Endothelial cell of umbilical vein (primary cell): ENCODE measurements around the gene NFKBIA. TPM values are rescaled to one million over a fixed set of nuclear protein-coding genes. Genes with fewer than 3 reads are reported as not detected.
"Not testable (repeated sequence)": the region's sequence is repeated elsewhere in the genome, so short reads cannot be mapped to it uniquely, and the experiment has no call there.

Source experiments
- BruUV-seq: library from RNA; stranded (reverse); fragments of 400-500 nt; replicated peaks from 2 replicates; lab custom pipeline; 2021; lab: Mats Ljungman, UMichigan
- CTCF ChIA-PET: fragments of 300-600, 350-600 bp; sonication (Branson Sonifier 250); formaldehyde crosslinking; loops from one replicate; lab custom pipeline; 2021; ENCODE audit warnings: antibody characterized with exemption, inconsistent platforms; lab: Charles Lee
- POLR2A ChIA-PET: fragments of 300-600, 350-600 bp; sonication (Branson Sonifier 250); formaldehyde crosslinking; loops from one replicate; lab custom pipeline; 2021; ENCODE audit warnings: antibody characterized with exemption, inconsistent platforms; lab: Charles Lee
- DNase-seq: peaks from one replicate; pipeline ENCODE4 v3.0.0-alpha.2; 2011; ENCODE audit warnings: low read depth, low spot score
- FAIRE-seq: peaks from 2 replicates; lab custom pipeline; 2011; peaks lifted over from hg19 to GRCh38; lab: Jason Lieb, UNC
- H2AFZ ChIP-seq: 2 replicates; pipeline ENCODE4 v1.6.0; 2012; ENCODE audit warnings: low read depth, low read length, control low read depth, inconsistent platforms
- H3K27ac ChIP-seq: 2 replicates; pipeline ENCODE4 v1.5.1; 2011; ENCODE audit warnings: low read depth, mild to moderate bottlenecking, control low read depth, low read length, moderate library complexity; ENCODE audit not compliant: insufficient read depth
- H3K27me3 ChIP-seq, 2 experiments: 2 replicates each; pipeline versions ENCODE4 v1.6.0 to v1.6.1; 2011; ENCODE audit warnings: low read length in 2 of 2, mixed read lengths in 1 of 2; ENCODE audit not compliant: control insufficient read depth in 2 of 2, insufficient read depth in 2 of 2
- H3K36me3 ChIP-seq, 2 experiments: 2 replicates in 1 of 2; 3 replicates in 1 of 2; pipeline ENCODE4 v1.5.1; 2011; ENCODE audit warnings: low read length in 2 of 2, mild to moderate bottlenecking in 1 of 2, moderate library complexity in 1 of 2; ENCODE audit not compliant: control insufficient read depth in 2 of 2, insufficient read depth in 2 of 2; ENCODE audit errors: extremely low read depth in 1 of 2
- H3K4me1 ChIP-seq: 3 replicates; pipeline ENCODE4 v1.5.1; 2011; ENCODE audit warnings: mild to moderate bottlenecking, low read length; ENCODE audit not compliant: control insufficient read depth, insufficient read depth; ENCODE audit errors: extremely low read depth
- H3K4me2 ChIP-seq: 2 replicates; pipeline ENCODE4 v1.6.1; 2011; ENCODE audit warnings: low read length, control low read depth, mixed read lengths; ENCODE audit not compliant: insufficient read depth
- H3K4me3 ChIP-seq, 3 experiments: fragments of 200-600 bp in 1 of 3; sonication (generic), shearing (Covaris generic) in 1 of 3; replicated peaks in 1 of 3; 2 replicates each; pipeline ENCODE4 v1.5.1; 2011 to 2016; ENCODE audit warnings: control low read depth in 3 of 3, low read length in 3 of 3, mild to moderate bottlenecking in 2 of 3, inconsistent platforms in 1 of 3, low read depth in 1 of 3, moderate library complexity in 1 of 3; ENCODE audit not compliant: insufficient read depth in 1 of 3
- H3K79me2 ChIP-seq: 2 replicates; pipeline ENCODE4 v1.6.0; 2012; ENCODE audit warnings: low read length, inconsistent platforms; ENCODE audit not compliant: control insufficient read depth, insufficient read depth
- H3K9ac ChIP-seq: replicated peaks from 2 replicates; pipeline ENCODE3; 2011; ENCODE audit warnings: low read length, control low read depth; ENCODE audit not compliant: insufficient read depth; ENCODE audit errors: extremely low read depth
- H3K9me1 ChIP-seq: replicated peaks from 3 replicates; pipeline ENCODE4 v1.6.0; 2011; ENCODE audit warnings: mild to moderate bottlenecking, low read length; ENCODE audit not compliant: control insufficient read depth, insufficient read depth; ENCODE audit errors: extremely low read depth
- H3K9me3 ChIP-seq: replicated peaks from 2 replicates; pipeline ENCODE4 v1.5.1; 2012; ENCODE audit warnings: low read length, inconsistent platforms; ENCODE audit not compliant: control insufficient read depth, insufficient read depth
- H4K20me1 ChIP-seq: replicated peaks from 2 replicates; pipeline ENCODE3; 2011; ENCODE audit warnings: mild to moderate bottlenecking, low read length; ENCODE audit not compliant: control insufficient read depth, insufficient read depth; ENCODE audit errors: extremely low read depth
- CTCF ChIP-seq, 2 donors: IDR thresholded peaks; 1 replicate in 1 of 2; 2 replicates in 1 of 2; pipeline ENCODE4 v1.5.1; 2011; ENCODE audit warnings: low read length in 2 of 2, mild to moderate bottlenecking in 2 of 2, moderate library complexity in 2 of 2, control low read depth in 1 of 2, inconsistent platforms in 1 of 2, low read depth in 1 of 2; ENCODE audit not compliant: insufficient read depth in 1 of 2; ENCODE audit errors: extremely low read depth in 1 of 2
- EZH2 ChIP-seq: IDR thresholded peaks from 2 replicates; pipeline ENCODE4 v1.6.1; 2012; ENCODE audit warnings: borderline replicate concordance, low read depth, mild to moderate bottlenecking, moderate library complexity, low read length, inconsistent platforms; ENCODE audit not compliant: severe bottlenecking
- FOS ChIP-seq: IDR thresholded peaks from 2 replicates; pipeline ENCODE4 v1.6.1; 2011; ENCODE audit warnings: mild to moderate bottlenecking, low read length, moderate library complexity, borderline replicate concordance; ENCODE audit not compliant: insufficient read depth
- GATA2 ChIP-seq: IDR thresholded peaks from 2 replicates; pipeline ENCODE4 v1.7.0; 2011; ENCODE audit warnings: low read depth, mild to moderate bottlenecking, moderate library complexity, mixed read lengths, low read length; ENCODE audit not compliant: insufficient read length, insufficient read depth
- JUN ChIP-seq: IDR thresholded peaks from 2 replicates; pipeline ENCODE4 v1.6.1; 2011; ENCODE audit warnings: borderline replicate concordance, low read depth; ENCODE audit not compliant: insufficient read length, insufficient read depth
- MAX ChIP-seq: IDR thresholded peaks from 2 replicates; pipeline ENCODE4 v1.6.1; 2011; ENCODE audit not compliant: insufficient read depth, insufficient read length
- MYC ChIP-seq: IDR thresholded peaks from one replicate; pipeline ENCODE4 v1.6.1; 2011; ENCODE audit warnings: mild to moderate bottlenecking, low read depth, low read length
- POLR2A ChIP-seq: IDR thresholded peaks from 2 replicates; pipeline ENCODE4 v1.6.1; 2012; ENCODE audit warnings: low read depth, mild to moderate bottlenecking, control low read depth, low read length
- POLR2AphosphoS5 ChIP-seq: IDR thresholded peaks from 2 replicates; pipeline ENCODE4 v1.6.1; 2012; ENCODE audit warnings: low read depth, mild to moderate bottlenecking, control low read depth, low read length, moderate library complexity; ENCODE audit not compliant: insufficient read depth
- dilution Hi-C: fragments of 300-500 bp; cut with MboI; formaldehyde crosslinking; loops from one replicate; pipeline ENCODE4 v1.15.0; 2019; ENCODE audit warnings: low sequenced_read_pairs; ENCODE audit not compliant: extremely low pct_ligation_motif_present
- intact Hi-C: fragments of 100-400 bp; cut with micrococcal nuclease; formaldehyde crosslinking; loops from one replicate; pipeline ENCODE4 v1.10.0; 2022
- polyA plus RNA-seq, 4 experiments: library from polyadenylated mRNA; depleted of rRNA in 3 of 4; stranded (reverse) in 3 of 4; unstranded in 1 of 4; fragments of >200 nt; gene quantifications; 2 replicates each; pipeline versions ENCODE4 v1.2.1 to v1.2.3, GENCODE V29; 2011 to 2012; ENCODE audit warnings: missing spikeins in 1 of 4
- total RNA-seq: library from RNA; stranded (reverse); gene quantifications from 2 replicates; pipeline ENCODE4 v1.2.3, GENCODE V29; 2021

NFKBIA gene
- total and polyA plus RNA-seq, 2 donors (not counting 3 experiments of a cell fraction or from before 2014, with no cell fraction given), result 55.7 to 82.8 TPM

DNA sequence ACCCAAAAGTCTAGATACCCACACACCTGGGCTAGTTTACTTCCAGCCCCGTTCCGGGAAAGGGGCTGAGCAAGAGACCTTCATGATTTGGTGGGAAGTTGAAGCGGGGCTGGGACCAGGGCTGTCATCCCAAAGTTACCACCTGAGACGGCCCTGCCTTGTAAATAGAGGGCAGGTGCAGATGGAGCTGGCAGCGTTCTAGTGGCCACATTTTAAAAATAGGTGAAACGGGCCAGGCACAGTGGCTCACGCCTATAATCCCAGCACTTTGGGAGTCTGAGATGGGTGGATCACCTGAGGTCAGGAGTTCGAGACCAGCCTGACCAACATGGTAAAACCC lies 43.4 kb downstream of the NFKBIA start:
- Histone ChIP-seq H3K79me2 (no peaks in the 10 kb centered on the region), H3K27me3 (no peaks in the 10 kb centered on the region), H3K9ac (no peak overlapping the region), H4K20me1 (no peaks in the 10 kb centered on the region), H3K9me1 (no peaks in the 10 kb centered on the region), H2AFZ (no peak overlapping the region), H3K4me2 (no peak overlapping the region), H3K4me1 (peaks cover 22% of the 10 kb centered on the region), H3K9me3 (no peaks in the 10 kb centered on the region), H3K27ac (no peak overlapping the region), H3K36me3 (no peaks in the 10 kb centered on the region), H3K4me3 (no peak overlapping the region)
- ChIA-PET POLR2A (no interaction called here), CTCF (no interaction called here)
- dilution Hi-C loops, result no loop called here
- FAIRE-seq, result no peak
- intact Hi-C loops, result no loop called here
- no TSS peak for BruUV-seq
- DNase-seq, result no peak
- TF ChIP-seq POLR2AphosphoS5 (no peak), POLR2A (no peak), EZH2 (no peak), JUN (no peak), CTCF (IDR thresholded peaks at IDR 0.05; ENCODE audit: extremely low read depth in 1 of 2, insufficient read depth in 1 of 2, low read depth in 1 of 2, low read length in 2 of 2) (no peak), GATA2 (no peak), MYC (no peak), FOS (no peak), MAX (no peak)

DNA sequence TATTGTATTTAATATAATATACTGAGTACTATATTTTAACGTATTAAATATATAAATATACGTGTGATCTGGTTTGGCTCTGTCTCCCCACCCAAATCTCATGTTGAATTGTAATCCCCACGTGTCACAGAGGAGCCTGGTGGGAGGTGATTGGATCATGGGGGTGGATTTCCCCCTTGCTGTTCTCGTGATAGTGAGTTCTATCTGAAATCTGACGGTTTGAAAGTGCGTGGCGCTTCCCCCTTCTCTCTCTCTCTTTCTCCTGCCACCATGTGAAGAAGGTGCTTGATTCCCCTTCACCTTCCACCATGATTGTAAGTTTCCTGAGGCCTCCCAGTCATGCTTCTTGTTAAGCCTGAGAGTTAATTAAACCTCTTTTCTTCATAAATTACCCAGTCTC lies 44.9 kb downstream of the NFKBIA start:
- H2AFZ ChIP-seq, CTCF ChIA-PET, H3K79me2 ChIP-seq, dilution Hi-C loops, H3K9me3 ChIP-seq, H3K9ac ChIP-seq, H4K20me1 ChIP-seq, DNase-seq, H3K27ac ChIP-seq, H3K9me1 ChIP-seq, BruUV-seq, intact Hi-C loops, FAIRE-seq, H3K4me2 ChIP-seq, H3K27me3 ChIP-seq, POLR2A ChIA-PET, H3K36me3 ChIP-seq, H3K4me3 ChIP-seq: not testable (repeated sequence)
- peaks cover 11% of the 10 kb centered on the region for H3K4me1 ChIP-seq
